GM18867 (cell line): ENCODE measurements around the gene ACKR2.

Source experiments
- ATAC-seq: cut with Tn5 transposase; IDR thresholded peaks from one replicate; pipeline ENCODE4 v1.9.1; 2021; ENCODE audit warnings: mild to moderate bottlenecking, moderate library complexity; ENCODE audit not compliant: unreplicated experiment

ACKR2 gene, protein sequence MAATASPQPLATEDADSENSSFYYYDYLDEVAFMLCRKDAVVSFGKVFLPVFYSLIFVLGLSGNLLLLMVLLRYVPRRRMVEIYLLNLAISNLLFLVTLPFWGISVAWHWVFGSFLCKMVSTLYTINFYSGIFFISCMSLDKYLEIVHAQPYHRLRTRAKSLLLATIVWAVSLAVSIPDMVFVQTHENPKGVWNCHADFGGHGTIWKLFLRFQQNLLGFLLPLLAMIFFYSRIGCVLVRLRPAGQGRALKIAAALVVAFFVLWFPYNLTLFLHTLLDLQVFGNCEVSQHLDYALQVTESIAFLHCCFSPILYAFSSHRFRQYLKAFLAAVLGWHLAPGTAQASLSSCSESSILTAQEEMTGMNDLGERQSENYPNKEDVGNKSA

DNA sequence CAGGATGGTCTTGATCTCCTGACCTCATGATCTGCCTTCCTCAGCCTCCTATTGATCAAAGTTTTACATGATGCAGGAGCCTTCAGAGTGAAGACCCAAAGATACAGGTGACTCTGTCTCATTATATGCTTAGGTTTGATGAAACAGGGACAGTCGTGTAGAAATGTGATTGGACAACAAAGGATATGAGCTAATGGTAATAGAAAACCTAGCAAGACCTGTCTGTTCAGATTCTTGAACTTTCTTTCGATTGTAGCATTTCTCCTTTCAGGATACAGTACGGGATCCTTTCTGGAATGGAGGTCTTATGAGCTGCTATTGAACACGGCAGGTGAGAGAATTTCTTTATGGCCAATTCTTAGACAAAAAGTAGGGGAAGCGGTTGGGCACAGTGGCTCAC, at the start of gene ACKR2:
TSS of gene ACKR2 (plus strand) at position 244 of the 400 bp plus-strand sequence. CDS start 55,058 bp downstream, outside the sequence.
- ATAC-seq = no peak

DNA sequence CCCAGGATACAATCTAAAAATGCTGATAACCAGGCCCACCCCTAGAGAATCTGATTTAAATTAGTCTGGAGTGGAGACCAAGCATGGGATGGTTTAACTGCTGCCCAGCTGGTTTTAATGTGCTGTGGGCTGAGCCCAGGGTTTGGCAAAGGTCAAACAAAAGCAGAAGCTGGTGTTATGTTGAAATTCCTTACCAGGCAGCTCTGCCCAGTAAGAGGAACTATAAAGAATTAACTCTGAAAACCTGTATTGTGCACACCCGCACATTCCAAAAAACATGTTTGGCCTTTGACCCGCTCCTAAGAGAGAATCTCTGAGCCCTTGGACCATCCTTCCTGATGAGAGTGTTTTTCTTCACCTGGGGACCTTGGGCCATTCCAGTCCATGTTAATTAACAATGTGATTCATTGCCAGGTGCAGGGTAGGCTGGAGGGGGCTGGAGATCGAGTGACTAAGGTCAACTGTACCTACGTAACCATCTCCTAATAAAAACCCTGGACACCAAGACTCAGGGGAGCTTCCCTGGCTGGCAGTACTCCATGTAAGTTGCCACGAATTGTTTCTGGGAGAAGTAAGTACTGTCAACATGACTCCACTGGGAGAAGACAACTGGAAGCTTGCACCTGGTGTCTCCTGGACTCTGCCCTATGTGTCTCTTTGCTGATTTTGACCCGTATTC, 47.1 kb upstream of the ACKR2 start:
- ATAC-seq = no peak

DNA sequence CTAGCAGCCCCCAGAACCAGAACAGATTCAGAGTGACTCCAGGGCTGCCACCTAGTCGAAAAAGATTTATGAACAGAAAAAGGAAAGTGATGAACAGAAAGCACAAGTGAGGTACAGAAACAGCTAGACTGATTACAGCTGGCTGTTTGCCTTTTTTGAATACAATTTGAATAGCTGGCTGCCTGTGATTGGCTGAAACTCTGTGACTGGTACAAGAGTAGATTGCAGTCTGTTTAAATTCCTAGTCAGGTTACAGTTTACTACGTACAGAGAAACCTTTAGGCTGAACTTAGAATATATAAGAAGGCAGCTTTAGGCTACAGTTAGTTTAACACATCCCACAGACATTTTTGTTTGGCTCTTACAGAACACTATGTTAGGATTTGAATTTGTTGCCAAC, 46.2 kb upstream of the ACKR2 start:
- peak; percentile 65 for ATAC-seq

DNA sequence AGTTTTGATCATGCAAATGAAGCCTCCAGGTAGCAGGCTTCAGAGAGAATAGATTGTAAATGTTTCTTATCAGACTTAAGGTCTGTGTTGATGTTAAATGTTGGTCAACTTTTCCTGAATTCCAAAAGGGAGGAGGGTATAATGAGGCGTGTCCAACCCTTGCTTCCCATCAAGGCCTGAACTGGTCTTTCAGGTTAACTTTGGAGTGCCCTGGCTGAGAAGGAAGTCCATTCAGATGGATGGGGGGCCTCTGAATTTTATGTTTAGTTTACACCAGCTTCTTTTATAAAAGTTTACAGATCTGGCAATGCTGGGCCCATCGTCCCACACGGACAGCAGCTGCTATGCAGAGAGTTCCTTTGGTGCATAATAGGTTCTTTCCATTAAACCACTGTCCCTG, 45.1 kb upstream of the ACKR2 start:
- ATAC-seq = no peak

DNA sequence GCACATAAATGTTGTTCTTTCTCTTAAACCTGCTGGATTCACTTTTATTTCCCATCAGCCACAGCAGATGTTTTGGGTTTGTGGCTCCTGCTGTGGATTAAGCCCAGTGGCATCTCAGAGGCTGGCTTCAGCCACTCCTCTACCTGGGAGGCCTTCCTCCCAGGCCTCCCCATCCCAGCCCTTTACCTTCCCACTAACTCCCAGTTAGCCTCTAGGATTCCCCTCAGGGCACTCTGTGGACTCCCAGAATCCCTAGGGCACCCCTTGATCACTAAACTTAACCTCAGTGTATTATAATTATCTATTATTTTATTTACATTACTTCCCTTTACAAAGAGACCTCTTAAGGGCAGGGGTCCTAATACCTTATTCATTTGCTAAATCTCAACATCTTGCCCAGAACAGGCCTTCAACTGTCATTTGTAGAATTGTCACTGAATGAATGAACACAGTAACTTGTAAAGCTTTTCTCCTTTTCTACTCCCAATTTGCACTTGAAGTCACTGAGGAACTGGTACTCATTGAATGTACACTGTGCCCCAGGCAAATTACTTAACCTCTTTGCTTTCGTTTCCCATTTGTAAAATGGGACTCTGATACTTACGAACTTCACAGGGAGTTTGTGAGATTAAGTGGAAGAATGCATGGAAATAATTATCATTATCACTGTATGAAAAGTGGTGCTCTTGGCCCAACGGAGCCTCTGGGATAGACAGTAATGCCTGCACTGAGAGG, 44.5 kb upstream of the ACKR2 start:
- no peak for ATAC-seq

DNA sequence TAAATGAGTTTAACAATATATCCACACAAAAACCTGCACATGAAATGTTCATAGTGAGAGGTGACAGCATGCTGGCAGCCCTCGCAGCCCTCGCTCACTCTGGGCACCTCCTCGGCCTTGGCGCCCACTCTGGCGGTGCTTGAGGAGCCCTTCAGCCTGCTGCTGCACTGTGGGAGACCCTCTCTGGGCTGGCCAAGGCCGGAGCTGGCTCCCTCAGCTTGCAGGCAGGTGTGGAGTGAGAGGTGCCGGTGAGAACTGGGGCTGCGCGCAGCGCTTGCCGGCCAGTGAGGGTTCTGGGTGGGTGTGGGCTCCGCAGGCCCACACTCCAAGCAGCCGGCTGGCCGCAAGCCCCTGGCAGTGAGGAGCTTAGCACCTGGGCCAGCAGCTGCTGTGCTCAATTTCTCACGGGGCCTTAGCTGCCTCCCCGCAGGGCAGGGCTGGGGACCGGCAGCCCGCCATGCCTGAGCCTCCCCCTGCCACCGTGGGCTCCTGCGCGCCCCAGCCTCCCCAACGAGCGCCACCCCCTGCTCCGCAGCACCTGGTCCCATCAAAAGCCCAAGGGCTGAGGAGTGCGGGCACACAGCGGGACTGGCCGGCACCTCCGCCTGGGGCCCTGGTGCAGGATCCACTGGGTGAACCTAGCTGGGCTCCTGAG, 39.6 kb upstream of the ACKR2 start:
- ATAC-seq = no peak

DNA sequence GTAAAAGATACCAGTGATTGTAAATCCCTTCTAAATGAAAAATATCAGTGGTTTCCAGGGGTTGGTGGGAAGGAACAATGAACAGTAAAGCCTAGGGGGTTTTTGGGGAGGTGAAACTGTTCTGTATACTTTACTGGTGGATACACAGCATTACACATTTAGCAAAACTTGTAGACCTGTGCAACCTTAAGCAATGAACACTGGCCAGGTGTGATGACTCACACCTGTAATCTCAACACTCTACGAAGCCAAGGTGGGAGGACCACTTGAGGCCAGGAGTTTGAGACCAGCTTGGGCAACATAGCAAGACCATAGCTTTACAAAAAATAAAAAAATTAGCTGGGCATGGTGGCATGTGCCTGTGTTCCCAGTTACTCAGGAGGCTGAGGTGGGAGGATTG, 38.0 kb upstream of the ACKR2 start:
- ATAC-seq = no peak

DNA sequence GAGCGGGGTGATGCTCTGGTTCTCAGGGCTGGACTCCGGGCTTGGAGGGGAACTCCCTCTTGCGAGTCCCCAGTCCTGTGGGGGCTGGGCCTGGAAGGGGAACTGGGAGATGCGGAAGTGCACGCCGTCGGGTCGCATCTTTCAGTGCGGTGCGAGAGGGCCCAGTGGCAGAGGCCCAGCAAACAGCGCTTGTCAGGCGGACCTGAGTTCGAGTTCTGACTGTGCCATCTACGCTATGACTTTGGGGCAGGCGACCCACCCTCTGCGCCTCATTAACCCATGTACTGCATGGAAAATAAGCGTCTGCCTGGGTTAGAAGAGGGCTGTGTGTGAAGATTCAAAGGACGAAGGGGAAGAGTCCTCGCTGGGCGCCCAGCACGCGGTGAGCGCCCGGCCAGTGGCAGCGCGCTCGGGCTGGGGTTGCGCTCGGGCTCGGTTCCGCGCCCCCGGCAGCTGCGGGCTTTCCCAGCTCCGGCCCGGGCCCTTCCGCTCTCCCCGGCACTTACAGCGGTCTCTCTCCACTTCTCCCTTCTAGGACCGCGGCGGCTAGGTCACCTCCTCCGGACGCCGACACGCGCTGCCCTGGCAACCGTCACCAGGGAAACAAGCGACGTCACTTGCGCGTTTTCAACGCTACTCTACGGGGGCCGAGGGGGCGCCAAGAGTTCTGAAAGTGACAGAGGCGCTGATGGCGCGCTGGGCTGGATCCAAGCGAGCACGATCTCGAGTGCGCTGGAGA, 36.4 kb upstream of the ACKR2 start, which contains the start of gene CCDC13:
TSS of gene CCDC13 (minus strand) at position 584 of the 739 bp plus-strand sequence. CDS start 14,908 bp downstream, outside the sequence.
- peak; percentile 98 for ATAC-seq

DNA sequence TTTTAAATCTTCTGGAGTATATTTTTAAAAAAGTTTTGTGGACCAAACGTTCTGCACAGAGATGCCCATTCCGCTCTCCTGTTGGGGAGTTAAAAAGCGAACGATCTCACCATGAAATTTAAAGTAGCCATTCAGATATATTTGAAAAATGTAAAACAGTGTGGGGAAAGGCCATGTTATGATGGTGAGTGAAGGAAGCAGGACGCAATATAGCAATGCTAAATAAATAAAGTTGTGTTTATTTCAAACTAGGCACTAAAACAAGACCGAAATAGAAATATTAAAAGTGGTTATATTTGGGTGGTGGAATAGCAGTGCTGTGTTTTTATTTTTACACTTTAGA, 35.9 kb upstream of the ACKR2 start:
- ATAC-seq = peak; percentile 15

DNA sequence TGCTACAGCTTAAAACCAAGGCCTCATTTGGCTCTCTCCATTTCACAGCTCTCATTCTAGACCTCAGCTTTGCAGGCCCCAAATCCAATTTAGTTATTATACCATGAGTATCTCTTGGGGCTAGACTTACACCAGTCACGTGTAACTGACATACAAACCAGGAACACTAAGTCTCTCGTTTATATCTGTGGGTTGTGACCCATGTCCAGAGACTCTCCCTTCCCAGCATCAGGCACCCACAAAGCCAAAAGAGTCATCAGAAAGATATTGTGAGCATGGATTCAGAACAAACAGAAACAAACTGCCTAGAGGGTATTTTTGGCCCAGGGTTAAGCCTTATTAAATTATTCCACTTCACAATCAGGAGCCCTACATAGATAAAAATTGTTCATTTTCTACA, 30.6 kb upstream of the ACKR2 start:
- no peak for ATAC-seq

DNA sequence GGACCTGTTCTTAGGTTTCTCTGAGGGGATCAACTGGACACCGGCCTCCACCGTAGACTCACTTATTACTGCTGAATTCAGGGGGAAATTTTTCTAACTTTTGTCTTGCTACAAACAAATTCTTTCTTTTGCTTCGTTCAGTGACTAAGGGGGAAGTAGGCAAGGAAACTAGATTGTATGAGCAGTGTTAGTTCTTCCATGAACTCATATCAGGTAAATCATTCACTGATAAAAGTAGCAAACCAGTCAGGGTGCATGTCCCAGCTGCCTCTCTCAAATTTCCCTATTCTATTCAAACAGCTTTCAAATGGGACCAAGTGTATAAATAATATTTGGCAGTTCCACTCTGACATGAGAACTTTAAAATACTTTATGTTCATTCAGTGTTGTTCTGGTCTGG, 28.8 kb upstream of the ACKR2 start:
- no peak for ATAC-seq

DNA sequence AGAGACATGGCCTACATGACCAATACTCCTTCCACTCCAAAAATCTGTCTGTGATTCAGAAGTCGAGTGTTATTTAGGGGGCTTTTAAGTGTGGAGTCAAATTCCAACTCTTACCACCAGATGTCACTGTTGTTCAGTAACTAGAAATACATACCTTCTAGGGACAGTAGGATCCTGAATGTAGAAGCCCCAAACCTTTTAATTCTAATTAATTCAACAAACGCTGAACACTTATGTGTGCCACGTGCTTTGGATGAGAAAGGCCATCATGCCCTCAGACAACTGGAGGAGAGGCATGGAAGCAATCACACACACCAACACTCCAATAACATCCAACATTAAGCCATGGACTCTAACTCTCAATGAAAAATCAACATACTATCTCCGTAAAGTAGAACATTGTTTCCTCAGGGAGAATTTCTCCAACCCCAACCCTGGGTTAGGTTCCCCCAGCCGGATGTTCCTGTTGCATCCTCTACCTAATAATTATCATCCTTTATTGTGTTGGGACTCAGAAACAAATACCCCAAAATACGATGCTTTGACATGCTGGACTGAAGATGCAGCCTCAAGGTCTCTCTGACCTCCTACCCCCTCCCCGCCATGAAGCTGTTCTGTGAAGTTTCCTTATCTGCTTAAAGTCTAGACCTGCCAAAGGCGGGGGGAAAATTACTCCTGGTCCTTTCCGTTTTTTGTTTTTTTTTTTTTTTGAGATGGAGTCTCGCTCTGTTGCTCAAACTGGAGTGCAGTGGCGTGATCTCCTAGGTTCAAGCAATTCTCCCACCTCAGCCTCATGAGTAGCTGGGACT, 28.1 kb upstream of the ACKR2 start:
- ATAC-seq = peak; percentile 68

DNA sequence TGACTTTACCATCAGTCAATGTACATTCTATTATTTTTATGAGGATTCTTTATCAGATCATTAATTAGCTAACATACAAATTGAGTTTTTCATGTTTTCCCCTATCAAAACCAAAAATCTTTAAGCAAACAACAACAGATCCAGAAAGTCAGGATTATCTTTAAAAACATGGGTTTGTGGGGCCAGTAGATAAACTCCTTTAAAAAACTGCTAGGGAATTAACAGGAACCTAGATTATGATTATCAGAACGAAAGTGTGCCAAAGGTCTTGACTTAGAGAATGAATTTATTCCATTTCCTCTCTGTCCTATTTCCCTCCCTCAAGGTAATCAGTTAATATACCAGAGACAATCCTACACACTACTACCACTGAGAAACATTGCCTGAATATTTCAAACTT, 23.0 kb upstream of the ACKR2 start:
- no peak for ATAC-seq

DNA sequence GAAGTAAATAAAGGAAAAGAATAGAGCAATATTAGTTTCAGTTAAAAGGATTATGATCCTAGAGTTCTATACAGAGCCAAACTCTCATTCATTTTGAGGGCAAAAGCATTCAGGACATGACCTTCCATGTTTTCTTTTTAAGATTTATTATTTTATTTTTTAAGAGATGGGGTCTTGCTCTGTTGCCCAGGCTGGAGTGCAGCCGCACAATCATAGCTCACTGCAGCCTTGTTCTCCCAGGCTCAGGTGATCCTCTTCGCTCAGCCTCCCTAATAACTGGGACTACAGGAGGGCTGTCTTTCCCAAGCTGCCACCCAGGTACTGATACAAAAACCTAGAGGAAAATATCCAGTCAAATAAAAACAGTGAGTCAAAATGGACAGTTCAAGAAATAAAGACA, 22.6 kb upstream of the ACKR2 start:
- no peak for ATAC-seq

DNA sequence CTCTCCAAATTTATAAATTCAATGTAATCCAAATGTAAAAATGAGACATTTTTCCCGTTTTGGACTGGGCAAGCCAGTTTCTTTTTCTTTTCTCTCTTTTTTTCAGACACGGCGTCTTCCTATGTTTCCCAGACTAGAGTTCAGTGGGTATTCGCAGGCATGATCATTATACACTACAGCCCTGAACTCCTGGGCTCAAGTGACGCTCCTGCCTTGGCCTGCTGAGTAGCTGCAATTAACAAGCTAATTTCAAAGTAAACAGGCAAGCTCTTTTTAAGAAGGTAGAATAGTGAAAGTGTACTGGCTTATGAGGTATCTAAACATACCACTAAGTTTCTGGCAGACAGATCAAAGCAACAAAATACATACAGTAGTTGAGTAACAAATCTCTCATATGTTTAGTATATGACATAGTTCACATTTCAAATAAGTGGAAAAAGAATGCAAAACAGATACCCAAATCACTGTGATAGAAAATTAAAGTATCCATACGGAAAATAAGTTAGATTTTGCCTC, 18.5 kb upstream of the ACKR2 start:
- ATAC-seq = no peak

DNA sequence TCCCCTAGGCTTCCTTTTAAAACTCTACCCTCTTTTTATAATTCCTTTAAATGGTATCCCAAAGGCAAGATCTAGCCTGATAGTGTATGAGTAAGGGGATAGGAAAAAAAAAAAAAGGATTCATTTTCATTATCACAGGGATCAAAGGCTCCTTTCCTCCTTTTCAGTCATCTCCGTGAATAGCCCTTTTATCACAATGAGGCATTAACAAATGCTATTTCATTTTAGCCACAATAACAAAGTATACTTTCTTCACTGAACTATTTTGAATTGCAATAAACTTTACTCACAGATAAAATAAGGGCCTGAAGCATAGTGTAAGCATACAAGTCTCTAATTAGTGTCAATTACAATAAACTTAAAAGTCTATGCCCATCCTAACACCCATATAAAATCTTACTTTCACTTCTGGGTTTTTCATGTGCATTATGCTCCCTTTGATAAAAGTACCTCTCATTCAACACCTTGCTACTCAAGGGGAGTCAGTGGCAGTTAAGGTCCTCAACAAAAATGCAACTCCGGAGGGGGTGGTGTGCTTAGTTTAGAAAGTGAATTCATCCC, 13.5 kb upstream of the ACKR2 start:
- no peak for ATAC-seq

DNA sequence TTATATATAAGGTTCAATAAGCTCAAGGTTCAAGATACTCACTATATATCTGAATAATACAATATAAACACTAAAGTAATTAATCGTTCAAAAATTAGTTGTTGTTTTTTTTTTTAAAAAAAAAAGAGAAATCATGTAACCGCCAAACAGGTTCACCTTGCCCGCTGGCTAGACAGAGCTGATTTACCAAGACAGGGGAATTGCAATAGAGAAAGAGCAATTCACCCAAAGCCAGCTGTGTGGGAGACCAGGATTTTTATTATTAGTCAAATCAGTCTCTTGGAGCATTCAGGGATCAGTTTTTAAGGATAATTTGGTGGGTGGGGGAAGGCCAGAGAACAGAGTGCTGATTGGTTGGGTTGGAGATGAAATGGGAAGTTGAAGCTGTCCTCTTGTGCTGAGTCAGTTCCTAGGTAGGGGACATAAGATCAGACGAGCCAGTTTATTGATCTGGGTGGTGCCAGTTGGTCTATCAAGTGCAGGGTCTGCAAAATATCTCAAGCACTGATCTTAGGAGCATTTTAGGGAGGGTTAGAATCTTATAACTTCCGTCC, 12.8 kb upstream of the ACKR2 start:
- ATAC-seq = no peak

DNA sequence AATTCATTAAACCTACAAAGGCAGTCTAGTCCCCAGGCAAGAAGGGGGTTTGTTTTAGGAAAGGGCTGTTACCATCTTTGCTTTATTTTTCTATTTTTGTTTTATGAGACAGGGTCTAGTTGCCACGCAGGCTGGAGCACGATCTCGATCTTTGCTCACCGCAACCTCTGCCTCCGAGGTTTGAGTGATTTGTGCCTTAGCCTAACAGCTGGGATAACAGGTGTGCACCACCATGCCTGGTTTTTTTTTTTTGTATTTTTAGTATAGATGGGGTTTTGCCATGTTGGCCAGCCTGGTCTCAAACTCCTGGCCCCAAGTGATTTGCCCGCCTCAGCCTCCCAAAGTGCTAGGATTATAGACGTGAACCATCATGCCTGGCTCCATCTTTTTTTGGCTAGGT, 9.9 kb upstream of the ACKR2 start:
- no peak for ATAC-seq

DNA sequence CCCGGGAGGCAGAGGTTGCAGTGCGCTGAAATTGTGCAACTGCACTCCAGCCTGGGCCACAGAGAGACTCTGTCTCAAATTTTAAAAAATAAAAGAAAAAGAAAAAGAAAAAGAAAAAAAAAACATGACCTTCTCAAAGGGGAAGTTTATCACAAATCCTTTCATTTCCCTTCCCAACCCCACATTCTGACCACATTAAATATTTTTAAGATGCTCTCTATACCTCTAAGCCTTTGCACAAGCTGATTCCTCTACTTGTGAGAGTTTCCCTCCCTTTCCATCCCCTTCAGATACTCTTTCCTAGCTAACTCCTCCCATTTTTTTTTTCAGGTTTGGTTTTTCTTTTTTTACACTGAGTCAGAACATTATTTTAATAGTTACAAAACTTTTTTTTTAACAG, 9.0 kb upstream of the ACKR2 start:
- no peak for ATAC-seq
